Measurements from ENCODE around the gene IFT80. TPM values are rescaled to one million over a fixed set of nuclear protein-coding genes. Genes with fewer than 3 reads are reported as not detected.
"Not testable (repeated sequence)": the region's sequence is repeated elsewhere in the genome, so short reads cannot be mapped to it uniquely, and the experiment has no call there.

The IFT80 gene
- total RNA-seq, 1 experiment from 2014 or later, result 9.1 TPM

DNA sequence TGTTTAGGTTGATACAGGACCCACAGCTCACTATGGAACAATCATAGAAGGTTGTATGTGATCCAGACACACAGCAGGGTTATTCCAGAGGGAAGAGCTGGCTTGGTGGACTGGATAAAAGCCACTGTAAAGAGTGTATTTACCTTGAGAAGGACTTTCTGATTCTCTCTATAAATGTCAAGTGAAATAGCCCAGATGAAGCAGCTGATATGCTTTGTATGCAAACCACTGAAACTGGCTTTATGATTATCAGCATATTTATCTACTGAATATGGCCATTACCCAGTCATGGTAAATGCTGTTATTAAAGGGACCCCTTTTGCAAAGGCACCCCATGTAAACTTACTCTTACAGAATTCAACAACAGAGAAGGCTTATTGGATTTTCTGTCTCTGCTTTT lies 145.7 kb downstream of the IFT80 start:
- Histone ChIP-seq H3K36me3 (ENCODE audit: low read depth, low read length) (no peaks in the 10 kb centered on the region), H3K4me3 (ENCODE audit: low read length) (no peak overlapping the region), H3K4me1 (ENCODE audit: insufficient read depth, low read length) (no peaks in the 10 kb centered on the region), H3K27me3 (ENCODE audit: low read length) (peaks cover 4% of the 10 kb centered on the region; the same call in 1 of the 2 replicates), H3K4me2 (ENCODE audit: low read length) (no peak overlapping the region), H3K9ac (ENCODE audit: low read length) (no peak overlapping the region), H3K9me3 (ENCODE audit: low read length) (no peaks in the 10 kb centered on the region), H3K9me2 (replicated peaks; ENCODE audit: low read length) (no peaks in the 10 kb centered on the region), H3F3A (ENCODE audit: low read length, unreplicated experiment) (no peaks in the 10 kb centered on the region), H4K20me1 (ENCODE audit: low read length) (no peaks in the 10 kb centered on the region), H3K79me2 (ENCODE audit: low read length) (no peaks in the 10 kb centered on the region), H2AFZ (ENCODE audit: low read length) (no peak overlapping the region), H3K27ac (ENCODE audit: low read length) (no peak overlapping the region)
- BruUV-seq (replicated peaks), result no TSS peak
- intact Hi-C loops (cut with micrococcal nuclease), result no loop called here
- DNase-seq (no peak), ATAC-seq (no peak)
- POLR2A ChIA-PET (ENCODE audit: unreplicated experiment), result no interaction called here
- CTCF ChIA-PET, result no interaction called here
- TF ChIP-seq, protein P1, sequence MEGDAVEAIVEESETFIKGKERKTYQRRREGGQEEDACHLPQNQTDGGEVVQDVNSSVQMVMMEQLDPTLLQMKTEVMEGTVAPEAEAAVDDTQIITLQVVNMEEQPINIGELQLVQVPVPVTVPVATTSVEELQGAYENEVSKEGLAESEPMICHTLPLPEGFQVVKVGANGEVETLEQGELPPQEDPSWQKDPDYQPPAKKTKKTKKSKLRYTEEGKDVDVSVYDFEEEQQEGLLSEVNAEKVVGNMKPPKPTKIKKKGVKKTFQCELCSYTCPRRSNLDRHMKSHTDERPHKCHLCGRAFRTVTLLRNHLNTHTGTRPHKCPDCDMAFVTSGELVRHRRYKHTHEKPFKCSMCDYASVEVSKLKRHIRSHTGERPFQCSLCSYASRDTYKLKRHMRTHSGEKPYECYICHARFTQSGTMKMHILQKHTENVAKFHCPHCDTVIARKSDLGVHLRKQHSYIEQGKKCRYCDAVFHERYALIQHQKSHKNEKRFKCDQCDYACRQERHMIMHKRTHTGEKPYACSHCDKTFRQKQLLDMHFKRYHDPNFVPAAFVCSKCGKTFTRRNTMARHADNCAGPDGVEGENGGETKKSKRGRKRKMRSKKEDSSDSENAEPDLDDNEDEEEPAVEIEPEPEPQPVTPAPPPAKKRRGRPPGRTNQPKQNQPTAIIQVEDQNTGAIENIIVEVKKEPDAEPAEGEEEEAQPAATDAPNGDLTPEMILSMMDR (conservative IDR thresholded peaks at IDR 0.05; ENCODE audit: low read depth, low read length), result no peak
- TF ChIP-seq EZH2 (IDR thresholded peaks at IDR 0.05; ENCODE audit: low read length, unreplicated experiment), result no peak
- TF ChIP-seq EZH2phosphoT487 (IDR thresholded peaks at IDR 0.05; ENCODE audit: borderline replicate concordance, low read length), result no peak

DNA sequence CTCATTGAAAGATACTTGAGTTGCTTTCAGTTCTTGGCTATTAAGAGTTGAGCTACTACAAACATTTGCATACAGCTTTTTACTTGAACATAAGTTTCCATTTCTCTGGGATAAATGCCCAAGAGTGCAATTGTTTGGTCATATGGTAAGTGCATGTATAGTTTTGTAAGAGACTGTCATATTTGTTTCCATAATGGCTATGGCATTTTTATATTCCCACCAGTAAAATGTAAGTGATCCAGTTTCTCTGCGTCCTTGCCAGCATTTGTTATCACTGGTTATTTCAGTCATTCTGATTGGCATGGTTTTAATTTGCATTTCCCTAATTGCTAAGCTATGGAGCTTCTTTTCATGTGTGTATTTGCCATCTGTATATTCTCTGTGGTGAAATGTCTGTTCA lies 151.3 kb downstream of the IFT80 start:
- H3K79me2 ChIP-seq (ENCODE audit: low read length), result no peaks in the 10 kb centered on the region
- no peak for DNase-seq
- no peak for ATAC-seq
- intact Hi-C loops (cut with micrococcal nuclease), result no loop called here
- ChIA-PET CTCF (no interaction called here), POLR2A (ENCODE audit: unreplicated experiment) (no interaction called here)
- H3K9me2 ChIP-seq (replicated peaks; ENCODE audit: low read length), result no peaks in the 10 kb centered on the region
- no TSS peak for BruUV-seq (replicated peaks)
- H3K9ac ChIP-seq (ENCODE audit: low read length), result no peak overlapping the region
- no peaks in the 10 kb centered on the region for H3K9me3 ChIP-seq (ENCODE audit: low read length)
- no peak overlapping the region for H2AFZ ChIP-seq (ENCODE audit: low read length)
- no peaks in the 10 kb centered on the region for H3K4me1 ChIP-seq (ENCODE audit: insufficient read depth, low read length)
- H3K36me3 ChIP-seq (ENCODE audit: low read depth, low read length), result no peaks in the 10 kb centered on the region
- H3K4me3 ChIP-seq (ENCODE audit: low read length), result no peak overlapping the region
- H3K4me2 ChIP-seq (ENCODE audit: low read length), result no peak overlapping the region
- TF ChIP-seq, protein P1 (conservative IDR thresholded peaks at IDR 0.05; ENCODE audit: low read depth, low read length), result no peak
- TF ChIP-seq EZH2 (IDR thresholded peaks at IDR 0.05; ENCODE audit: low read length, unreplicated experiment), result no peak
- TF ChIP-seq EZH2phosphoT487 (IDR thresholded peaks at IDR 0.05; ENCODE audit: borderline replicate concordance, low read length), result no peak
- H3K27ac ChIP-seq (ENCODE audit: low read length), result no peak overlapping the region
- H3K27me3 ChIP-seq (ENCODE audit: low read length), result peaks cover 9% of the 10 kb centered on the region; the same call in 1 of the 2 replicates
- H4K20me1 ChIP-seq (ENCODE audit: low read length), result no peaks in the 10 kb centered on the region
- H3F3A ChIP-seq (ENCODE audit: low read length, unreplicated experiment), result no peaks in the 10 kb centered on the region

DNA sequence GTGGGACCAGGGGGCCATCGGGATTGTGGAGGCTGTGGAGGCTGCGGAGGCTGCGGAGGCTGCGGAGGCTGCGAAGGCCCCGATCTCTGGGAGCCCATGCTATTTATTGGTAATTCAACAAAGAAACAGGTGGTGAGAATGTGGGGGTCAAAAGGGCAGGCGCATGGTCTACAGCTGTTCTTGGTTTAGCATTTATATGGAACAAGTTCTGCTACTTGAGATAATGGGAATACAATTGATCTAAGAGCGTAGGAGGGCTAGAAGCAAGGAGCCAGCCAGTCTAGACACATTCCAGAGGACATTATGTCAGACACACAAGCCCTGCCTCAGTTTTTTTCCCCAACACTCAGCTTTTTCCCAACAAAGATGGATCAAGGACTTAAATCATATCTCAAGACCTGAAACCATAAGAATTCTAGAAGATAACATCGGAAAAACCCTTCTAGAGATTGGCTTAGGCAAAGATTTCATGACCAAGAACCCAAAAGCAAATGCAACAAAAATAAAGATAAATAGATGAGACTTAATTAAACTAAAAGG lies 153.7 kb downstream of the IFT80 start:
- Histone ChIP-seq H4K20me1 (ENCODE audit: low read length) (no peaks in the 10 kb centered on the region), H3K4me1 (ENCODE audit: insufficient read depth, low read length) (no peaks in the 10 kb centered on the region), H3K4me2 (ENCODE audit: low read length) (no peak overlapping the region), H3K36me3 (ENCODE audit: low read depth, low read length) (no peaks in the 10 kb centered on the region), H3K27ac (ENCODE audit: low read length) (no peak overlapping the region), H3K4me3 (ENCODE audit: low read length) (no peak overlapping the region), H3K27me3 (ENCODE audit: low read length) (peaks cover 9% of the 10 kb centered on the region; the same call in 1 of the 2 replicates), H3K9ac (ENCODE audit: low read length) (no peak overlapping the region), H3K79me2 (ENCODE audit: low read length) (no peaks in the 10 kb centered on the region), H3K9me3 (ENCODE audit: low read length) (no peaks in the 10 kb centered on the region), H2AFZ (ENCODE audit: low read length) (no peak overlapping the region), H3F3A (ENCODE audit: low read length, unreplicated experiment) (no peaks in the 10 kb centered on the region), H3K9me2 (replicated peaks; ENCODE audit: low read length) (no peaks in the 10 kb centered on the region)
- ChIA-PET POLR2A (ENCODE audit: unreplicated experiment) (no interaction called here), CTCF (no interaction called here)
- DNase-seq (no peak), ATAC-seq (no peak)
- TF ChIP-seq EZH2 (IDR thresholded peaks at IDR 0.05; ENCODE audit: low read length, unreplicated experiment) (no peak), EZH2phosphoT487 (IDR thresholded peaks at IDR 0.05; ENCODE audit: borderline replicate concordance, low read length) (no peak)
- TF ChIP-seq, protein P1 (conservative IDR thresholded peaks at IDR 0.05; ENCODE audit: low read depth, low read length), result no peak
- BruUV-seq (replicated peaks), result no TSS peak
- intact Hi-C loops (cut with micrococcal nuclease), result no loop called here

DNA sequence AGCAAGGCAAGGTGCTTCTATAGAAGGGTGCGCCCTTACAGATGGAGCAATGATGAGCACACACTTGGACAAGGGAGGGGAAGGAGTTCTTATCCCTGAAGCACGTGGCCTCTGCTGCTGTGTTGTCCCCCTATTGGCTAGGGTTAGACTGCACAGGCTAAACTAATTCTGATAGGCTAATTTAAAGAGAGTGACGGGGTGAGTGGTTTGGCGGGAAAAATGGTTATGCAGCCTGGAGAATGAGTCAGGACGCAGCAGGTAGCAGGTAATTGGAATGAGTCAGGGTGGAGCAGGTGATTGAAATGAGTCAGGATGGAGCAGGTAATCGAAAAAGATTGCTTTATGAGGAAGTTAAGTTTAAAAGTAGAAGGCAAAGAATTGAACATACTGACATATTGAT lies 158.3 kb downstream of the IFT80 start:
- H3K9ac ChIP-seq (ENCODE audit: low read length); H3K79me2 ChIP-seq (ENCODE audit: low read length); BruUV-seq (replicated peaks); intact Hi-C loops (cut with micrococcal nuclease); H3K4me3 ChIP-seq (ENCODE audit: low read length); CTCF ChIA-PET; H4K20me1 ChIP-seq (ENCODE audit: low read length); H3K4me2 ChIP-seq (ENCODE audit: low read length); H3F3A ChIP-seq (ENCODE audit: low read length, unreplicated experiment); ATAC-seq; H3K27ac ChIP-seq (ENCODE audit: low read length); H3K4me1 ChIP-seq (ENCODE audit: insufficient read depth, low read length); H3K9me3 ChIP-seq (ENCODE audit: low read length); H2AFZ ChIP-seq (ENCODE audit: low read length); POLR2A ChIA-PET (ENCODE audit: unreplicated experiment); H3K36me3 ChIP-seq (ENCODE audit: low read depth, low read length); H3K9me2 ChIP-seq (replicated peaks; ENCODE audit: low read length); H3K27me3 ChIP-seq (ENCODE audit: low read length): not testable (repeated sequence)
- peak; percentile 64 for DNase-seq

All from PC-3 (cell line).